Activated T-helper 9 cell treated with anti-CD3 and anti-CD28 coated beads, Interleukin-2, amount 50 U/mL, for 16 hours (primary cell): ENCODE measurements around the gene PIGO.

Experiments used
- DNase-seq: peaks from one replicate; pipeline ENCODE4 v3.0.0-alpha.2; 2020; ENCODE audit warnings: low read depth

The PIGO gene

DNA sequence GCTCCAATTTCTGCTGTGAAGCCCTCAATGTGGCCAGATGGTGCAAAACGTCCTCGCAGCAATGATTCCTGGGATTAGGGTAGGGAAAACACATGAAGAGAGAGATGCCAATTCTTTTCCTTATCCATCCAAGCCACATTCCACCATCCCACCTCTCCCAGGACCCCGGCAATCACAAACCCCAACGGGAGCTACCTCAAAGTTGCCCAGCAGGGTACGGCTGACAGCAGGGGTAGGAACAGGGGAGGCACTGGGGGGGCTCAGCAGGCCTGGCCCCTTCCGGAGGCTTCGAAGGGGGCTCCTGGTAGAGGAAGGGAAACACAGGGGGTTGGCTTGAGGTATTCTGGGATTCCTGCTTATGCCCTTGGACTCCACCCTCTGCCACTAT, 9.9 kb upstream of the PIGO start:
- DNase-seq: no peak

- DNase-seq: no peak
These were observed 9.4 kb upstream of the PIGO start for GRCh38 chr9:35105571-35106342.

DNA sequence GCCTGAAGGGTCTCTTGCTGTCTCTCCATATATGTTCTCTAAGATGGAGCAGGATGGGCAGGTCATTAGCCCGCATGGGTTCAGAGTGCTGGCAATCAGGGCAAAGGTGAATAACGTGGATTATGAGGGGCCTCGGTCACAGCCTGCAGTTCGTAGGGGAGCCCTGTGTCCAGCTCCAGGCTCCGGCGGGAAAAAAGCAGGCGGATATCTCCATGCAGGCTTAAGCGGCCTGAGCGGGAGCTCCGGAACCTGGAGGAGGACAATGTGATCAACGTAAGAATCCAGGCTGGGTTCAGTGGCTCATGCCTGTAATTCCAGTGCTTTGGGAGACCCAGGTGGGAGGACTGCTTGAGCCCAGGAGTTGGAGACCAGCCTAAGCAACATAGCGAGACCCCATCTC, 8.7 kb upstream of the PIGO start:
- DNase-seq: no peak

DNA sequence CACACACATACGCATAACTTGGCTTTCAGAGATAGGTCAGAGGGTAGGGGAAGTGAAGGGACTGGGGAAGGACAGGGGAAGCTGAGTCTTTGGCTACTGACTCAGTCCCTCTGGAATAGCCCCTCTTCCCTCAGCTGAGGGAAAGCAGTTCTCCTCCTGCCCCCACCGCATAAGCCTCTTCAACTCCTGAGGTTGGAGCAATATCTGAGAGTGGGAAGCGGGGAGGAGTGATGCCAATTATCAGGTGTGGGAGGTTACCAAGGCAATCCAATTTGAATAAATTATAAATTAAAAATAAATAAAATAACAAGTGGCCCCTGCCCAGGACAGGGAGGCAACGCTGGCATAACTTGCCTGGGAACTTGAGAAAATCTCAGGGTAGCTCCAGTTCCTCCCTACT, 8.2 kb upstream of the PIGO start:
- no peak for DNase-seq

DNA sequence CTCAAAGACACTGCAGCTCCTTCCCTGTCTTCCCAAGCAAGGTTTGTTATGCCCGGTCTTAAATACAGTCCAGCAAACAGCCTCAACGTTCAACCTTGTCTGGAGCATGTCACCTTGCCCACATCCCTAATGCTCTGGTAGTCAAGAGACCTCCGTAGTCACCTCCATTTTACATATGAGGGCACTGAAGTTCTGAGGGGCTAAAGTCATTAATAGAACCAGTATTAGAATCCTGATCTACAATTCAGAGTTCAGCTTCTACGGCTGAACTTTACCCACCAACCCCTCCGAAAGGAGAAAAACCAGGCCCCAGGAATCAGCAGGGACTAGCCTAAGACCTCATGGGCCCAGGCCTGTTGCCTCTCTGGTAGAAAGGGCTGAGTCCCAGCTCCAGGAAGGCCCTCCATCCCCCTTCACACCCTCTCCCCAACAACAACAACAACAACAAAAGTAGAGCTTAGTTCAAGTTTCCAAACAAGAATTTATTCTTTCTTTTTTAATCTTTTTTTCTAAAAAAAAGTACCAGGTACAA, 7.3 kb upstream of the PIGO start:
- no peak for DNase-seq

- peak; percentile 89 for DNase-seq
These were observed 6.6 kb upstream of the PIGO start, which contains the start of gene STOML2 for GRCh38 chr9:35102769-35103659. TSS of gene STOML2 (minus strand) at chr9:35103131. CDS start at chr9:35103094, 37 bp downstream.

DNA sequence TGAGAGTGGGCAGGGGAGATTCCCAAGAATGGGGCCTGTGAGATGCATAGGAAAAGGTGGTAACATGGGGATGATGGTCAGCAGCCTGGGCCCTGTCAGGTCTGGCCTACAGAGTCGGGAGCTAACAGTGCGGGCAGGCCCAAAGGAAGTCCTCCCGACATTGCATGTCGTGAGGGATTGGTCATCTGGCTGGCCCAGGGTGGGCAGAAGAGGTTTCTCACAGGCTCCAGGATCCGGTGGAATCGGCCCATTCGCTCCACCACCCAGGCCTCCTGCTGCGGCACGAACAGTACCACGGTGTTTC, 6.0 kb upstream of the PIGO start:
- no peak for DNase-seq

DNA sequence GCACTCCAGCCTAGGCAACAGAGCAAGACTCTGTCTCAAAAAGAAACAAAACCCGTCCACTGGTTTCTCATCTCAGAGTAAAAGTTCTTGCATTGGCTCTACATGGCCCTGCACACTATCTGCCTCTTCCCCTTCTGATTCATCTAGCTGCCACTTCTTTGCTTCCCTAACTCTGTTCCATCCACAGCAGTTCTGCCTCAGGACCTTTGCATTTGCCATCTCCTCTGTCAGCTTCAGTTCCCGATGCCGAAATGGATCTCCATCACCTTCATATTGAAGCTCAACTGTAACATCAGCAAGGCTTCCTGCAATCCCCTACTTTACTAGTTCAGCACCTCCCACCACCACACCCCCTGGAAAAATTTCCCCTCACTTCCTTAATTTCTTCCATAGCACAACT, 1.2 kb upstream of the PIGO start:
- no peak for DNase-seq

GRCh38 chr9:35091536-35091935, 4.9 kb downstream of the PIGO start:
- no peak for DNase-seq

DNA sequence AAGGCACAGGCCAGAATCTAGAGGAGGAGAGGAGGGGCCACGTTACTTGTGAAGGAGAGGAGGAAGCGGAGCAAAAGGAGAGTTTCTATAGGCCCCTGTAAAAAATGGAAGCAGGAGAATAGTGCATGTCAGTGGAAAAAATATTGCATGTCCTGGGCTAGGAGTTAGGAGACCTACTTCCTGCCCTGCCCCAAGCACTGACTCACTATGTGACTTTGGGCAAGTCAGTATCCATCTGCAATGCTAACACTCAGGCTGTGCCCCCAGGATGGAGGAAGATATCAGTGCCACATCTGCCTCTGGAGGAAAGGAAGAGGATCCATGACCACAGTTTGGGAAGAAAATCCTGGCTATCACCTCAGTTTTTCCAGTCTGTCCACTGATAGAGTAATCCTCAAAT, 7.0 kb downstream of the PIGO start:
- no peak for DNase-seq

- DNase-seq: no peak
These were observed 11.3 kb downstream of the PIGO start for GRCh38 chr9:35085078-35085477.

DNA sequence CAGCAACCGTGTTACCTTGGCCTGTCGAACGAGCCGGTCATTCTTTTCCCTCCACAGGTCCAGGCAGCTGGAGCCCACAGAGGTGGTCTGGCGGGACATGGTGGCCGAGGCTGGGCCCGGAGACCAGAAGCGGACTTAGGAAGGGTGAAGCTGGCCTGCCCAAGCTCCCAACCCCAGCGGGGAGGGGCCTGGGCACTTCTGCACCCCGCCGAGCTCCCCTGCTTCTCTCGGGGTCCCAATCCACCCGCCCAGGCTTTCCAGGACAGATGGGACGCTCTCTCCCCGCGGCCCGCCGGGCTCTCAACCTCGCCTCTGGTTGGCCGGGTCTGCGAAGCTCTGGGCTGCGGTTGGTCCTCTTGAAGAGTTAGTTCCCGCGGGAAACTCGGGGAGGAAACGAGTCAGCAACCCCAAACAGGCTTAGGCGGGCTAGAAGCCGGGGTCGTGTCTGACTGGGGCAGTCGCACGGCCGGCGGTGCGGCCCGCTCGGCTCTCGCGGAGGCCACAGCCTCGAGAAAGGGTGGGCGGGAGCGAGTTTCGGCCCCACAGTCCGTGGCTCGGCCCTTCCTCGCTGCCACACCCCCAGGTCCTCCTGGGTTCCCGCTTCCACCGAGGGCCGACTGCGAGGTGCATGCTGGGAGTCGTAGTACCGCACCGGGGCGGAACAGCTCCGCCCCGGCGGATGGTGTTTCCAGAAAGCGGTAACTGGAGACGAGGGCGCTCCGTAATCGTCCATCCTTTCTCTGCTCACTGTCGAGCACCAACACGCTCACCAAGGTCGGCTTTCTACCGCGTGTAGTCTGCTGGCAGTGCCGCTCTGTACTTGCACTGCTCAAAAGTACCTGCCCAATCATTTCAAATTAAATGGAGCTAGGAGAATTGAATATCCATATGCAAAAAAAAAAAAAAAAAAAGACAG, 16.7 kb downstream of the PIGO start, which contains the start of gene FANCG:
FANCG (minus strand) TSS at position 517 of the 916 bp plus-strand sequence; CDS start at position 99, 418 bp downstream.
- peak; percentile 74 for DNase-seq

DNA sequence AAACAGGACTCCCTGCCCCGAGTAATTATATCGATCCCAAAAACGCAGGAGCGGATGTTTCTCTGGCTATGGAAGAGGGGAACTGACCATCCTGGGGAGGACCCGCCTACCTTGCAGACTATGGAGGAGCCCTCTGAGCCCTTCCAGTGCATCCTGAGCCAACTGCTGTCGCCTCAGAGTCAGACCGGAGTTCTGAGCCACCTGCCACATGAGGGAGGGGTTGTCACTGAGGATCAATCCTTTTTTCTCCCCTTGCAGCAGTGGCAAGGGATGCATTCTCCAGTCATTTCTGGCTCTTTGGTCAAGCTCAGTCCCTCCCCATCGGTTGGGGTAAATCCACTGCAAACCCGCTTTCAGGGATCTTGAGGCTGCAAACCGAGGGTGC, 17.4 kb downstream of the PIGO start:
- no peak for DNase-seq

DNA sequence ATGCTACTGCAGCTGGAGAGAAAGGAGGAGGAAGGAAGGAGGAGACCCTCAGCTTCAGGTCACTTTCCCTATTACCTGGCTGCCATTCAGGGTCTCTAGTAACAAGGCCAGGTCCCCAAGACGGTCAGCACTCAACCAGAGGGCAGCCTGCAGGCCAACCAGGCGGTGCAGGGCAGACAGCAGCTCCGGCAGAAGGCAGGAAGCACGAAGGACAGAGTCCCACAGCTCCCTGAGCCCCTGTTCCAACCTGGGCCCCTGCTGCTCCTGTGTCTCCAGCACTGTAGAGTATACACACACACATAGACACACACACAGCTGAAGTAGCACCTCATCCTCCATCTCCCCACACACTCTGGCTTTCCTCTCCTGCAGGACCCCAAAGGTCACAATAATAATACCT, 18.3 kb downstream of the PIGO start:
- no peak for DNase-seq

GRCh38 chr9:35076848-35077247, 19.5 kb downstream of the PIGO start:
- no peak for DNase-seq

GRCh38 chr9:35075358-35075757, 21.0 kb downstream of the PIGO start:
- DNase-seq: no peak

DNA sequence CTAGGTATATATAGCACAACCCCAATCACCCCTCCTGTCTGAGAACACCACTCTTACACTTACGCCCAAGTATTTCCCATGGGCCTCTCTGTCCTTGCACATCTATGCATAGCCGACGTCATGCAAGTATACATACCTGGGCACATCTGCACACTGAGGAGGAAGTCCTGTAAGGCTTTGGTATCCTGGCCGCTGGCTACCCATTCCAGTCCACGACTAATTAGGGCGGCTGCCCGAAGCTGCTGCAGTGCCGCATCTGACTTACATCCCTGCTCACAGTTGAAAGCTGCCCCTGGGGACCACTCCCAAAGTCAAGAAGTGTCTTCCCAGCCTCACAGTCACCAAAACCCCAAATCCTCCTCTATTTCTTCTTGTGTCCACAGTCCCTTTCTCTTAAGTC, 21.6 kb downstream of the PIGO start:
- no peak for DNase-seq

DNA sequence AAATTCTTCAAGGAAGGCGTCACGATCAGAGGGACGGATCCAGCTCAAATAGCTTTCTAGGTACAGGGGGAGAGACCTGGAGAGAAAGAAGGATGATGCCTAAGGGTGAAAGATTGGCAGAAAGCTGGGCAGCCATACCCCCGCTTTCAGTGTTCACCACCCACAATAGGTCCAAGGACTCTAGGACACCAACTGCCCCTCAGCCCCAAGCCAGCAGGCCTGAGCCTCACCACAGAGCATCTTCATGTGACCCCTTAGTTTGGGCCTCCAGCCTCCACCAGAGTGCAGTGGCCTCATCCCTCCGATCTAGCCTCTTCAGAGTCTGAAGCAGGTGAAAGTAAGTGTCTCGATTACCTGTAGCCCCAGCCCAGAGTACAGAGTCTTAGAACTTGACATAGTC, 22.2 kb downstream of the PIGO start:
- no peak for DNase-seq

DNA sequence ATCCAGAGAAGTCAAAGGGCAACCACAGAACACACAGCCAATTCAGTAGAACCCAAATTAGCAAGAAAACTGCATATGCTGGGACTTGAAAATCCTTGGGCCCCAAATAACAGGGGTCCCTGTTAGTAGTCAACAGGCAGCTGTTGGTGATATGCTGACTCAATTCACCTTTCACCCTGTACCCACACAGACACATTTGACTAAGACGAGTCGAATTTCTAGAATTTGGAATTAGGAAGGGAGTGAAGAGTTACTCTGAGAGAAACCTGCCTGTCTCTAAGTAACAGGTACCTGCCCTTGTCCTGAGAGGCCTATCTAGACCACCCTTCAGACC, 23.1 kb downstream of the PIGO start:
- no peak for DNase-seq

GRCh38 chr9:35072461-35073278, 23.7 kb downstream of the PIGO start, which contains the start of gene VCP:
TSS of gene VCP (minus strand) at chr9:35072625. CDS start at chr9:35072353, 272 bp downstream.
- peak; percentile 96 for DNase-seq

DNA sequence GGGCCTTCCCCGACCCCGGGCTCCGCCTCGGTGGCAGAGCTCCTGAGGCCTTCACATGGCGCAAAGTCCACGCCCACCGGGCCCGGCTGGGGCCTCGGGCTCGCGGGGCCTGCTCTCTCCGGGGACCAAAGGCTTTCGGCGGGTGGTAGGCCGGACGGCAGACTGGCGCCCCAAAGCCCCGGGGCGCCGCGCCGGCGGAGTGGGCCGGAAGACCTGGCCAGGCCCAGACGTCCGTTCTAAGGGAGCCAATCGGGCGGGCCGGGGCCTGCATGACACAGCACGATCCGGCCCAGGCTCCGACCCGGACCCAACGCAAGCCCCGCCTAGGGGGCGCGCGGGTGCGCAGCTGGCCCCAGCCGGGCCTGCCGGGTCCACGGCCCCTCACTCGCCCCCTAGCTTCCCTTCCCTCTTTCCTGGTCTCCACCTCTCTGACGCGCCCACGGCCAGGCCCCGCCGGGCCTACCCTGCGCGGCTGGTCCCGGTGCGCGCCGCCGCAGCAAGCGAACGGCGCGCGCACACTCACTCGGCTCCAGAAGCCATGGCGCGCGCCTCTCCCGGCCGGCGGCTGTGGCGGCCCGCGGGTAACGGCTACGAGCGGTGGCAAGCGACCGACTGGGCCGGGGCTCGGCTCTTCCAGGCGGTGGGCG, 24.5 kb downstream of the PIGO start:
- peak; percentile 61 for DNase-seq
